HG03175 (cell line): ENCODE data around the gene LRIG3.
"Not testable (repeated sequence)": the region's sequence is repeated elsewhere in the genome, so short reads cannot be mapped to it uniquely, and the experiment has no call there.

Experiments used
- ATAC-seq: cut with Tn5 transposase; IDR thresholded peaks from one replicate; pipeline ENCODE4 v1.9.1; 2021; ENCODE audit warnings: mild to moderate bottlenecking, moderate library complexity; ENCODE audit not compliant: unreplicated experiment

The LRIG3 gene

GRCh38 chr12:58905422-58905821, 14.9 kb downstream of the LRIG3 start:
- no peak for ATAC-seq

- ATAC-seq, result not testable (repeated sequence)
Measured at GRCh38 chr12:58902726-58903125, 17.6 kb downstream of the LRIG3 start.

- no peak for ATAC-seq
Measured at GRCh38 chr12:58901664-58902063, 18.6 kb downstream of the LRIG3 start.

- ATAC-seq, result no peak
Measured at GRCh38 chr12:58897969-58898368, 22.3 kb downstream of the LRIG3 start.

GRCh38 chr12:58896278-58896677, 24.0 kb downstream of the LRIG3 start:
- no peak for ATAC-seq

- no peak for ATAC-seq
Measured at GRCh38 chr12:58895053-58895452, 25.3 kb downstream of the LRIG3 start.

GRCh38 chr12:58894040-58894439, 26.3 kb downstream of the LRIG3 start:
- no peak for ATAC-seq

- ATAC-seq, result no peak
Measured at GRCh38 chr12:58893495-58893894, 26.8 kb downstream of the LRIG3 start.

- ATAC-seq, result no peak
Measured at GRCh38 chr12:58889557-58889956, 30.7 kb downstream of the LRIG3 start.

- no peak for ATAC-seq
Measured at GRCh38 chr12:58888131-58888783, 32.0 kb downstream of the LRIG3 start.

GRCh38 chr12:58887068-58887467, 33.2 kb downstream of the LRIG3 start:
- no peak for ATAC-seq

- no peak for ATAC-seq
Measured at GRCh38 chr12:58886474-58886873, 33.8 kb downstream of the LRIG3 start.

- ATAC-seq, result no peak
Measured at GRCh38 chr12:58884916-58885315, 35.4 kb downstream of the LRIG3 start.

- ATAC-seq, result no peak
Measured at GRCh38 chr12:58883576-58884334, 36.5 kb downstream of the LRIG3 start.

GRCh38 chr12:58882826-58883225, 37.5 kb downstream of the LRIG3 start:
- ATAC-seq, result no peak

GRCh38 chr12:58881816-58882215, 38.5 kb downstream of the LRIG3 start:
- no peak for ATAC-seq

GRCh38 chr12:58880639-58881038, 39.7 kb downstream of the LRIG3 start:
- ATAC-seq, result no peak

- ATAC-seq, result no peak
Measured at GRCh38 chr12:58877243-58877743, 43.0 kb downstream of the LRIG3 start.

GRCh38 chr12:58873496-58873895, 46.8 kb downstream of the LRIG3 start:
- ATAC-seq, result no peak

GRCh38 chr12:58871556-58871955, 48.7 kb downstream of the LRIG3 start:
- no peak for ATAC-seq

GRCh38 chr12:58870595-58870994, 49.7 kb downstream of the LRIG3 start:
- ATAC-seq, result no peak

GRCh38 chr12:58860788-58861240, 59.5 kb downstream of the LRIG3 start:
- ATAC-seq, result no peak
